MCF 10A (cell line): ENCODE measurements around the gene PCBD2. TPM values are rescaled to one million over a fixed set of nuclear protein-coding genes. Genes with fewer than 3 reads are reported as not detected.

Experiments used
- BruUV-seq: library from RNA; stranded (reverse); fragments of 400-500 nt; replicated peaks from 2 replicates; lab custom pipeline; 2021; lab: Mats Ljungman, UMichigan
- CTCF ChIA-PET: fragments of 300-600 bp; sonication (Branson Sonifier 250); formaldehyde crosslinking; extraction: SDS; loops from one replicate; lab custom pipeline; 2021; ENCODE audit warnings: antibody characterized with exemption, inconsistent platforms; lab: Yijun Ruan, JAX
- POLR2A ChIA-PET: fragments of 300-600, 350-650 bp; sonication (Branson Sonifier 250); formaldehyde crosslinking; extraction: SDS; loops from one replicate; lab custom pipeline; 2020; ENCODE audit warnings: antibody characterized with exemption, inconsistent platforms; lab: Yijun Ruan, JAX
- DNase-seq: peaks from one replicate; pipeline ENCODE4 v3.0.0-alpha.2; 2018; ENCODE audit not compliant: unreplicated experiment
- H3K27ac Mint-ChIP-seq: one replicate; pipeline ENCODE4 v1.8.0; 2022; ENCODE audit warnings: mild to moderate bottlenecking, low read depth, mixed read lengths; ENCODE audit not compliant: unreplicated experiment
- H3K27me3 Mint-ChIP-seq: one replicate; pipeline ENCODE4 v1.8.0; 2022; ENCODE audit warnings: mixed read lengths; ENCODE audit not compliant: insufficient read depth, unreplicated experiment
- H3K36me3 Mint-ChIP-seq: one replicate; pipeline ENCODE4 v1.8.0; 2022; ENCODE audit warnings: mild to moderate bottlenecking, moderate library complexity, mixed read lengths; ENCODE audit not compliant: insufficient read depth, unreplicated experiment
- H3K4me1 Mint-ChIP-seq: one replicate; pipeline ENCODE4 v1.8.0; 2022; ENCODE audit warnings: mixed read lengths; ENCODE audit not compliant: insufficient read depth, unreplicated experiment
- H3K4me3 Mint-ChIP-seq: one replicate; pipeline ENCODE4 v1.8.0; 2022; ENCODE audit warnings: mild to moderate bottlenecking, moderate library complexity, mixed read lengths; ENCODE audit not compliant: unreplicated experiment
- H3K9me3 Mint-ChIP-seq: one replicate; pipeline ENCODE4 v1.8.0; 2022; ENCODE audit warnings: mixed read lengths; ENCODE audit not compliant: unreplicated experiment
- intact Hi-C: fragments of 100-400 bp; cut with micrococcal nuclease; formaldehyde crosslinking; loops from 2 replicates; pipeline ENCODE4 v1.14.1; 2022
- total RNA-seq: library from RNA; stranded (reverse); gene quantifications from 2 replicates; pipeline ENCODE4 v1.2.3, GENCODE V29; 2022
- TF ChIP-seq, protein P1 (sequence below): fragments of 200-600 bp; IDR thresholded peaks from one replicate; pipeline ENCODE4 v1.8.0; 2022; ENCODE audit warnings: antibody characterized with exemption, mild to moderate bottlenecking; ENCODE audit not compliant: unreplicated experiment

Gene PCBD2
- total RNA-seq, 1 experiment from 2014 or later, result 27.3 TPM

DNA sequence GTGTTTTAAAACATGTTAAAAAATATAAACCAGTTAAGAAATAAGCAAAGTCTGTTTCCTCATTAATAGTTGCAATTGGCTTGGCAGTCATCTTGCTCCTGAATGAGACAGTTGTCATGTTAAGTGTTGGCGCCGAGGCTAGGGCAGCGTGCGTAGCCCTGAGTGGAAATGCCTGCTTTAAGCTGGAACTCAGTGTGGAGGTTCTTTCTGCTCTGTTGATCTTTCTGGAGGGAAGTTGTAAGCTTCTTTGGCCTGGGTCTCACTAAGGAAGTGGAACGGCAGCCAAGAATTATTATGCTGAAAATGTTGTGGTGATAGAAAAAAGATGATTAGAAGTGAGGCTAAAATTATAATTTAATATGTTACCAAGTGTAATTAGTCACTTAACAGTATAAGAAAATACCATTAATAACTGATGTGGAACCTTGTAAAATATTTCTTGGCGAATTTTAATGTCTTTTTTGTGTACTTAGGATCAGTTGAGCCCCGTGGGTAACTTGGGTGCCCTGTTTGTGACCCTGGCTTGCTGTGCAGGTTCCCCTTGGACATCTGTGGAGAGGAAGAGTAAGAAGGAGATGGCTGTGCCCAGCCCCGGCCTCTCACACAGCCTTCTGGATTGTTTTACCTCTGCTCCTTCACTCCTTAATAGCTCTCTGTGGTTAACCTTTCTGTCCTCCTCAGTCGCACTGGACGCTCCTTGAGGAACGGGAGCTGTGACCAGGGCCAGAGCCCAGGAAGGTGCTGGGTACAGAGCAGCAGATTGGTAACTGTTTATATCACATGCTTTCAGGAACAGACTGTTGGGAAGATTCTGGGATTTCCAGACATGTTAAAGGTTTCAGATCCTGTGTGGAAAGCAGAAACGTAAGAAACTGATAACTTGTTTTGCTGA is 31.0 kb downstream of the PCBD2 start:
- TF ChIP-seq, protein P1, sequence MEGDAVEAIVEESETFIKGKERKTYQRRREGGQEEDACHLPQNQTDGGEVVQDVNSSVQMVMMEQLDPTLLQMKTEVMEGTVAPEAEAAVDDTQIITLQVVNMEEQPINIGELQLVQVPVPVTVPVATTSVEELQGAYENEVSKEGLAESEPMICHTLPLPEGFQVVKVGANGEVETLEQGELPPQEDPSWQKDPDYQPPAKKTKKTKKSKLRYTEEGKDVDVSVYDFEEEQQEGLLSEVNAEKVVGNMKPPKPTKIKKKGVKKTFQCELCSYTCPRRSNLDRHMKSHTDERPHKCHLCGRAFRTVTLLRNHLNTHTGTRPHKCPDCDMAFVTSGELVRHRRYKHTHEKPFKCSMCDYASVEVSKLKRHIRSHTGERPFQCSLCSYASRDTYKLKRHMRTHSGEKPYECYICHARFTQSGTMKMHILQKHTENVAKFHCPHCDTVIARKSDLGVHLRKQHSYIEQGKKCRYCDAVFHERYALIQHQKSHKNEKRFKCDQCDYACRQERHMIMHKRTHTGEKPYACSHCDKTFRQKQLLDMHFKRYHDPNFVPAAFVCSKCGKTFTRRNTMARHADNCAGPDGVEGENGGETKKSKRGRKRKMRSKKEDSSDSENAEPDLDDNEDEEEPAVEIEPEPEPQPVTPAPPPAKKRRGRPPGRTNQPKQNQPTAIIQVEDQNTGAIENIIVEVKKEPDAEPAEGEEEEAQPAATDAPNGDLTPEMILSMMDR, result no peak
- POLR2A ChIA-PET, result no interaction called here
- H3K27me3 Mint-ChIP-seq, result no peaks in the 10 kb centered on the region
- CTCF ChIA-PET, result interaction anchor here (1.4 to 2.3 kb wide), 2 partner anchors 19 to 256 kb away, joined by 3 to 10 read pairs; no protein-coding TSS in a partner anchor
- no peak overlapping the region for H3K27ac Mint-ChIP-seq
- DNase-seq, result no peak
- intact Hi-C loops, result no loop called here
- H3K9me3 Mint-ChIP-seq, result no peaks in the 10 kb centered on the region
- H3K36me3 Mint-ChIP-seq, result peaks cover 65% of the 10 kb centered on the region
- BruUV-seq, result no TSS peak
- no peaks in the 10 kb centered on the region for H3K4me1 Mint-ChIP-seq
- no peak overlapping the region for H3K4me3 Mint-ChIP-seq

GRCh38 chr5:134937526-134937925 is 32.6 kb downstream of the PCBD2 start:
- ChIA-PET CTCF (interaction anchor here (1.4 kb wide), 1 partner anchor 20 kb away, joined by 3 read pairs; no protein-coding TSS in a partner anchor), POLR2A (no interaction called here)
- no peaks in the 10 kb centered on the region for H3K27me3 Mint-ChIP-seq
- no peak overlapping the region for H3K27ac Mint-ChIP-seq
- TF ChIP-seq, protein P1, result no peak
- no peak for DNase-seq
- H3K9me3 Mint-ChIP-seq, result no peaks in the 10 kb centered on the region
- BruUV-seq, result no TSS peak
- H3K4me1 Mint-ChIP-seq, result no peaks in the 10 kb centered on the region
- H3K36me3 Mint-ChIP-seq, result peaks cover 63% of the 10 kb centered on the region
- intact Hi-C loops, result no loop called here
- H3K4me3 Mint-ChIP-seq, result no peak overlapping the region

DNA sequence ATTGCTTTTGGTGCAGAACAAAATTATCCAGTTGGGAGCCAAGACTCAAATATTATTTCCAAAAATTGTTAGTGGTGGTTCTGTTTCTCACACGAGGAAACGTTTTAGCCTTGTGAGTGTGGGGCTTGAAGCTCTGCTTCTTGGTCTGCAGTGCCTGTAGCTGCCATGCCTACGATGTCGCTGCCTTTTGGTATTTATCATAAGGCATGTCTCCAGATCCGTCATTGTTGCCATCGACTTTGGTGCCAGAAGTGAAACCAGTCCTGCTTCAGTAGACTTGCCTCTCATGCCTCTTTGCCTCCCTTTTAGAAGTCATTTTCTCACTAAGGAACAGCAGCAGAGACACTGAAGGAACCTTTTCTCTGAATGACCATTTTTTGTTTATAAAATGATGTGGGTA is 33.1 kb downstream of the PCBD2 start:
- no TSS peak for BruUV-seq
- no peaks in the 10 kb centered on the region for H3K27me3 Mint-ChIP-seq
- ChIA-PET POLR2A (no interaction called here), CTCF (interaction anchor here (0.6 kb wide), 1 partner anchor 10 kb away, joined by 3 read pairs; no protein-coding TSS in a partner anchor)
- no peaks in the 10 kb centered on the region for H3K9me3 Mint-ChIP-seq
- no peak overlapping the region for H3K4me3 Mint-ChIP-seq
- TF ChIP-seq, protein P1, result no peak
- intact Hi-C loops, result no loop called here
- no peak overlapping the region for H3K27ac Mint-ChIP-seq
- no peak for DNase-seq
- H3K36me3 Mint-ChIP-seq, result peaks cover 58% of the 10 kb centered on the region
- no peaks in the 10 kb centered on the region for H3K4me1 Mint-ChIP-seq

DNA sequence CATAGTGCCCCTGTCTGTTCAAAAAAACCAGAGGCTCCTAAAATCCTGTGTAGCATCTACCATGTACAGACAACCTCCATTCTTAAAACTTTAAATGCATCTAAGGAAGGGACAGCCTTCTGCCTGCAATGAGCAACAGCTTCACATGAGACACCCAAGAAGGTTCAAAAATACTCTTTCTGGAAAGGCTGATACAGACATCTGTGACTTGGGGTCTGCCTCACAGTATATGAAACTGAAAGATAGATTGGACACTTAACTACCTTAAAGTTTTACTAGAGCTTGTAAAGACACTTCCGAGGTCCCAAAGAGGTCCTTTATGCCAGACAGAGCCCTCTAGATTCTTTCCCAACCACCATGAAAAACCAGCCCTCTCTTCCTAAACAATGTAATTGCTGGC is 34.6 kb downstream of the PCBD2 start:
- Mint-ChIP-seq H3K36me3 (peaks cover 49% of the 10 kb centered on the region), H3K27me3 (no peaks in the 10 kb centered on the region), H3K4me1 (no peaks in the 10 kb centered on the region), H3K4me3 (no peak overlapping the region), H3K27ac (peak overlapping the region; percentile 9), H3K9me3 (no peaks in the 10 kb centered on the region)
- intact Hi-C loops, result no loop called here
- BruUV-seq, result no TSS peak
- ChIA-PET POLR2A (no interaction called here), CTCF (interaction anchor here (0.9 kb wide), 1 partner anchor 266 kb away, joined by 4 read pairs; no protein-coding TSS in a partner anchor)
- TF ChIP-seq, protein P1, result no peak
- DNase-seq, result no peak
